HG03460 (cell line): Measurements from ENCODE around the gene GPSM1.
A peak's percentile ranks its signal among the peaks of the same experiment; 100 is the strongest.

Source experiments
- ATAC-seq: cut with Tn5 transposase; IDR thresholded peaks from one replicate; pipeline ENCODE4 v1.9.1; 2021; ENCODE audit not compliant: unreplicated experiment

The GPSM1 gene

DNA sequence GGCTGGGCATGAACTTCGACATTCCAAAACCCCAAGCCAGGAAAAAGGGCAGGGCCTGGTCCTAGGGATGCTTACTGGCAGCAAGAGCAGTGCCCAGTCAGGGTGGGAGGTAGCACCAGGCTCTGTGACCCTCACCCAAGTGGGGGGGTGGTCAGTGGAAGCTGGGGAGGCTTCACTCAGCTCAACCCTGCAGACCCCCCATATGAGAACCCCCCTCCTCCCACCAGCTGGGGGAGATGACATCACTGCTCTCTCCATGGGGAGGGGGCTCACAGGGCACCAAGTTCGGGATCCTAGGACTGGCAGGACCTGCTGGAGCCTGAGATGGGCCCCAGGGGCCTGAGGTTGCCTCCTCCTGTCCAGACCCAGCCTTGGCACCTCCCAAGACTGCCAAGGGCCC, 31.5 kb downstream of the GPSM1 start:
- no peak for ATAC-seq

DNA sequence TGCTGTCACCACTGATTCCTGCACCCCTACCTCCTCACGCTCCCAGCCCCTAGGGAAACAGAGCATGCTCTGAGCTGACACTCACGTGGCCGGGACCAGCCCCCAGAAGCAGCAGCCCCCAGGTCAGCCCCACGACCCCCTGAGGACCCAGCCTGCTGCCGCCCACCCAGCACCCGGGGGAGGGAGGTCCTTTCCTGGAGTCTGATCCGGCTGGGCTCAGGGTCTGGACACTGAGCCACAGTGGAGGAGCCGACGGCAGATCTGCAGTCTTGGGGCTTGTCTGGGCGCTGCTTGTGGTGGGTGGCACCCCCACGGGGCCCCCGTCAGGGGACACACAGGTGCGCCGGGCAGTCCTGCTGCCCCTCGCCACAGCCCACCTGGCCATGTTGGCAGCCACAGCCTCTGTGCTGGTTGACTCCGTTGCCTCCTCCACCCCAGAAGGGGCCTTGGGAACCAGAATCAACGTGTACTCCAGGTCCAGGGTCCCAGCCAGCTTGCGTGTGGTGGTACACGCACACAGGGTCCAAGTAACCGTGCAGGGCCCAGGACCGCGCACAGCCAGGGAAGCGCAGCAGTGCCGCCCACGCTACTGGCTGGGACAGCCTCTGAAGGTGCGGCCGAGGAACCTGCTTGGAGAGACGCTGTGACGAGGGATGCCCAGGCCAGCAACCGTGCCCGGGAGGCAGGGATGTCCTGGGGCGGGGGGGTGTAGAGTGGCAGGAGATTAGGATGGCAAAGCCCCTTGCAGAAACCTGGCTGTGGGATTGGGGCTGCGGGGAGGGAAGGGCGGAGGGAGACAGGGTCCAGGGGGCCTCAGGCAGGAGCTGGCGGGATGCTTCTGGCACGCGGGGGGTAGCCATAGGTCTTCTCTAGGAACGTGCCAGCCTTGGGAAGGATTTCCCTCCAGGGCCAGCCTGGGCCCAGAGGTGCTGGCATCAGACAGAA, 32.7 kb downstream of the GPSM1 start:
- no peak for ATAC-seq

GRCh38 chr9:136361047-136361753, 33.9 kb downstream of the GPSM1 start:
- ATAC-seq: no peak

GRCh38 chr9:136361754-136362449, 34.6 kb downstream of the GPSM1 start:
- no peak for ATAC-seq

DNA sequence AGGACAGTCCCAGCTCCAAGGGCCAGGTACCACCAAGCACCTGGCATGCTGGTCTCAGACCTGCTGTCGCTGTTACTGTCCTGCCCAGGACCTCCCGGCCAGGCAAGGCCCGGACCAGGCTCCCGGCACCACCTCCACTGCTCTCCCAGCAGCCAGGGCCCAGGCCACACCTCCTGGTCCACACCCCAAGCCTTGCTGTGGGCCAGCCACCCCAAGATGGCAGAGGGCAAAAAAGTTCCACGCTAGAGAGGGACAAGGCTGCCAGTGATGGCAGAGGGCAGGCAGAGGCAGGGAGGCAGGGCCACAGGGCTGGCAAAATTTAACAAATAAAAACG, 35.1 kb downstream of the GPSM1 start:
- ATAC-seq: no peak

- peak; percentile 83 for ATAC-seq
Measured at GRCh38 chr9:136363106-136363948, 36.0 kb downstream of the GPSM1 start, which contains the start of gene DNLZ. DNLZ (minus strand) TSS chr9:136363744; CDS start chr9:136363714, 30 bp downstream.

DNA sequence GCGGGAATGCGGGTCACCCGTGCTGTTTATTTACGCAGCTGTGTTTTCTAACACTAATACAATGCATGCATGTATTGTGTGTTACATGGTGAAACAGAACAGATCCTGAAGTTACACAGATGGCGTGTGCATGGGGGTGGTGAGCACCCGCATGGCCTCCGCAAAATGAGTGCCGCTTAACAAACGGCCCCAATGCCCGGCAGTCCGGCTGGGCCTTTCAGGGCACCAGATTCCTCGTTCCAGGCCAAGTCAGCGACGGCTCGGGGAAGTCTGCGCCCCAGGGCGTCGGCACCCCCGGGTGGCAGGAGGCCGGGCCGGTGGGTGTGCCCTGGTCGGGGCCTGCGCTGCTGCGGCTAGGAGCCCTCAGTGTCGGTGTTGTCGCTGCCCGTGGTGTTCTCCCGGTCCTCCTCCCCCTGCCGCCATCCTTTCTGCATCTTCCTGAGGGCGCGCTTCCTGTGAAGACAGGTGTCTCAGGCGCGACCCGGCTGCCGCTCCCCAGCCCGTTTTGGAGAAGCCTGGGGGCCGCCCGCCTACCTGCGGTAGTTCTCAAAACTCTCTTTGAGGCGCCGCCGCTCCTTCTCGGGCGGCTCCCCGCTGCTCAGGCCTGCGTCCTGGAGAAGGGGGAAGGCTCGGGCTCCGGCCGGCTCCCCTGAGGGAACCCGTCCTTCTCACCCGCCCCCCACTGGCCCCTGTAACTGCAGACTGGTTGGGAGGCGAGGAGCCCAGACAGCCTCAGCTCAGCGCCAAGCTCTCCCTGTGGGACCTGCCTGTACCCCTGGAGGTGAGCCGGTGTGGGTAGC, 36.8 kb downstream of the GPSM1 start:
- no peak for ATAC-seq

DNA sequence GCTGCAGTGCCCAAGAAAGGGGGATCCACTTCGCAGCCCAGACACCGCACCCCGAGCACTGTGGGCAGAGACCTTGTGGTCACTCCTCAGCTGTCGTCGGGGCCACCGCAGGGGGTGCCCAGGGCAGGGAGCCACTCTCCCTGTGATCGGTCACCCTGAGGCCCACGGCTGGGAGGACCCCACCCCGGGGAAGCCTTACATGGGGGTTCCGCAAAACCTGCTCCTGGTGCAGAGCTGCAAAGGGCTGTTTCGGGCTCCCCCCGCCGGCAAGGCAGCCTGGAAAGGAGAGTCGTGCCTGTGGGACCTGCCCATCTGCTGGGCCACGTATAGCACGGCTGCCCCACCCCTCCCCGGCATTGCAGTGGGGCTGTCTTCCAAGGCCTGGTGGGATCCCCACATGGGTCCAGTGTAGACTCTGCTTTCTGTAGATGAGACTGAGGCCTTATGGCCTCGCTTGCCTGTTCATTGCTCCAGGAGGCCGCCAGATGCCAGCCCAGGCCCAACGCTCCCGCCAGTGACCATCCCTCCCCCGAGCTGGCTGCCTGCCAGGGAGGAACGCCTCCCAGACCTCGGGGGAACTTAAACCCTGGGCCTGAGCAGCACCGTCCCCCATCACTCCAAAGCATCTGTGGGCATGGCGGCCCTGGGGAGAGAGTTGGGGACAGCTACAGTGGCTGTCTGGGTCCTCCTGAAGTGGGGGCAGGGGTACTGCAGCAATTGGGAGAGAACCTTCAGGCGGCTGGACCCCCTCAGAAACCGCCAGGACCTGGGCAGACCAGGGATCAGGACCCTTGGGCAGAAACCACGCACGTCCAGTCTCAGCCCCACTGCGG, 37.8 kb downstream of the GPSM1 start:
- ATAC-seq: no peak

GRCh38 chr9:136365775-136366222, 38.5 kb downstream of the GPSM1 start:
- no peak for ATAC-seq

DNA sequence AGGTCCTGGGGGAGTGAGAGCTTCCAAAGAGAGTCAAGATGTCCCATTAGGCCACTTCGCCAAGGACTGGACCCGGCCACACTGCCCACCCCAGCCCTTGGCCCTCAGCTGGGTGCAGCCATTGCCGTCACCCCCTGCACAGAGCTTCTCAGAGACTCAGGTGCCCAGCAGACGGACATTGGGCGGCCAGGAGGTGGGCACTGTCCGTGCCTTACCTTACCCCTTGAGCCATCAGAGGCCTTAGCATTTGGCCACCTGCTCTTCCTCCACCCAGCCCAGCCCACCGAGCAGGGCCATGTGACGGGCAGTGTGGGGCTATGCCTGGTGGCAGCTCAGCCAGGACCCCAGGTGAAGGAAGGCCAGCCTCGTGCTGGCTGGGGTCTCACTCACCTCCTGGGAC, 39.5 kb downstream of the GPSM1 start:
- no peak for ATAC-seq

DNA sequence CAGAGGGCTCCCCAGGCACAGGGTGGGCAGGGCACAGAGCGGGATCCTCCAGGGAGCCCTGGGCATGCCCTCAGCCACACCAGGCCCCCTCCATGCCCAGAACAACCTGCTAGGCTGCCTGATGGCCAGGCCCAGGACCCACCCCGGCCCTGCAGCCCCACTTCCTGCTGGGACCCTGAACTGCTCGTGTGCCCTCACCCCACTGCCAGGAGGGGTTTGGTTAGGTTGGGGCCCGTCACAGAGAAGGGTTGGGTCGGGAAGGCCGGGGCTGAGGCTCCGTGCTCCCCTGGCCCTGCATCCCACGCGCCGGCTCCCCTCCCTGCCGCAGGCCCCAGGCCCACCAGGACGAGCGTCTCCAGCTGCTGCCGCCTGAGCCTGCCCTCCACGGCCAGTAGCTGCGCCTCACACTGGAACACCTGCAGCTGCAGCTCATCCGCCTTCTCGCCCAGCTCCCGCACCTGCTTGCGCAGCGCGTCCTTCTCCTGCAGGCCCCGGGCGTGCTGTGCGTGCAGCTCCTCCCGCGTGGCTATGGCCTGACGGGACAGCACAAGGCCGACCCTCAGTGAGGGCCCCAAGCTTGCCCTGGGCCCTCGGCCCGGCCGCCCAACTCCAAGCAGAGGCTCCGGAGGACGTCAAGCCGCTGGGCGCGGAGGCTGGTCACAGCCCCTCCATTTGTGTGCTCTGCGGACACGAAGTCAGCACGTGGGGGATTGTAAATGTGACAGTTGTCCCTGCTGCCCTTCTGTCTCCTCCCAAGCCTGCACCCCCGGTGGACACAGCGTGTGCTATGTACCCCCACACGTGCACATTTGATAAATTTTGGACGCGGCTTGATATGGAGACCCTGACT, 40.2 kb downstream of the GPSM1 start:
- ATAC-seq: no peak

GRCh38 chr9:136368190-136368589, 40.9 kb downstream of the GPSM1 start:
- no peak for ATAC-seq

DNA sequence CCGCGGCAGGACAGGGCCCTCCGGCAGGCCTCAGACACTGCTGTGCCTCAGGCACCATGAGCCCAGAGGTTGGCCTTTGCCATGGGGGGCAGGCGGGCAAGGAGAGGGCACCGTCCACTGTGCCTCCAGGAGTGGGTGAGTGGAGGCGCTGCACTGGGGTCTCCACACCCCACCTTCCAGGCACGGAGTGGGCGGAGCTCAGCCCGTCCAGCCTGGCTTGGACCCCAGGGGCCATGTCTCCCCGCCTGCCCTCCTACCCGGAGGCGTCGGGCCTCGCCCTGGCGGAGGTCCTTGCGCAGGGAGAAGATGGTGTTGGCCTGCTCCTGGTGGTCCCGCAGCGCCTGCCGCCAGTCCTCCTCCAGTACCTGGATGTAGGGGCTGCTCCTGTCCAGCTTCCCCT, 42.7 kb downstream of the GPSM1 start:
- no peak for ATAC-seq

GRCh38 chr9:136370687-136371532, 43.6 kb downstream of the GPSM1 start:
- no peak for ATAC-seq

GRCh38 chr9:136371533-136371880, 44.2 kb downstream of the GPSM1 start:
- no peak for ATAC-seq

GRCh38 chr9:136372006-136372405, 44.7 kb downstream of the GPSM1 start:
- no peak for ATAC-seq
